HG03280 (cell line): ENCODE measurements around the gene F13A1.

Experiments used
- ATAC-seq: cut with Tn5 transposase; IDR thresholded peaks from one replicate; pipeline ENCODE4 v1.9.1; 2021; ENCODE audit warnings: mild to moderate bottlenecking, moderate library complexity; ENCODE audit not compliant: unreplicated experiment

The F13A1 gene

DNA sequence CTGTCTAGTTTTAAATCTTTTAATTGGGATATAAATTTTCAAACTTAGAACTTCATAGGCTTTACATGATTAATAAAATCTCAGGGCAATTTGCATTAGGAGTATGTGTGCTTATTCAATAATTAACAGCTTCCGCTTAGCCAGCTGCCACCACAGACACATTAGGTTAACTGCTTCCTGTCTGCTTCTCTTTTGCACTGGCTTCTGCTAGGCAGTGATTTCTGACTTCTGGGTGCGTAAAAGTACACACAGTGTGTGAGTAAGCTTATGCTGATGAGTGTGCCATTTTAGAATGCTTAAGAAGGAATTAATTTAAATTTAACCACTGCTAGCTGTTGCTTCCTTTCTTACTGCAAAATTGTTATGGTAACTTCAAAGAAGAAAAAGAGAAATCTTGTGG, 73.9 kb downstream of the F13A1 start:
- no peak for ATAC-seq

DNA sequence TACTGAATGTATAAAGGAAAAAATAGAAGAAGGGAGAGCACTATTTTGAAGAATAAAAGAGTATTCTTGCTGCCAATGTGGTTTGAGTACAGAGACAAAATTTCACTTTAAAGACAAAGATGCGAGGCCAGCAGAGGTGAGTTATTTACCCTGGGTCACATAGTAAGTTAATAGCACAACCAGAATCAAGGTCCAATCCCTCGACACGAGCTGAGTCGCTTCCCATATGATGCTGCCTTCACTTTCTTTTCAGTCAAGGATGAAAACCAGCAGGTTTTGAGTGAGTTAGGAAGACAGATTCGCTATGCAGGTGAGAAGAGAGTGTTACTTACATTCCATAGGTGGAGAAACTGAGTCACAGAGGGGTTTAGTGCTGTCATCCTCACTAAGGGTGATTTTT, 75.8 kb downstream of the F13A1 start:
- ATAC-seq = no peak

GRCh38 chr6:6243846-6244245, 76.6 kb downstream of the F13A1 start:
- ATAC-seq = no peak

DNA sequence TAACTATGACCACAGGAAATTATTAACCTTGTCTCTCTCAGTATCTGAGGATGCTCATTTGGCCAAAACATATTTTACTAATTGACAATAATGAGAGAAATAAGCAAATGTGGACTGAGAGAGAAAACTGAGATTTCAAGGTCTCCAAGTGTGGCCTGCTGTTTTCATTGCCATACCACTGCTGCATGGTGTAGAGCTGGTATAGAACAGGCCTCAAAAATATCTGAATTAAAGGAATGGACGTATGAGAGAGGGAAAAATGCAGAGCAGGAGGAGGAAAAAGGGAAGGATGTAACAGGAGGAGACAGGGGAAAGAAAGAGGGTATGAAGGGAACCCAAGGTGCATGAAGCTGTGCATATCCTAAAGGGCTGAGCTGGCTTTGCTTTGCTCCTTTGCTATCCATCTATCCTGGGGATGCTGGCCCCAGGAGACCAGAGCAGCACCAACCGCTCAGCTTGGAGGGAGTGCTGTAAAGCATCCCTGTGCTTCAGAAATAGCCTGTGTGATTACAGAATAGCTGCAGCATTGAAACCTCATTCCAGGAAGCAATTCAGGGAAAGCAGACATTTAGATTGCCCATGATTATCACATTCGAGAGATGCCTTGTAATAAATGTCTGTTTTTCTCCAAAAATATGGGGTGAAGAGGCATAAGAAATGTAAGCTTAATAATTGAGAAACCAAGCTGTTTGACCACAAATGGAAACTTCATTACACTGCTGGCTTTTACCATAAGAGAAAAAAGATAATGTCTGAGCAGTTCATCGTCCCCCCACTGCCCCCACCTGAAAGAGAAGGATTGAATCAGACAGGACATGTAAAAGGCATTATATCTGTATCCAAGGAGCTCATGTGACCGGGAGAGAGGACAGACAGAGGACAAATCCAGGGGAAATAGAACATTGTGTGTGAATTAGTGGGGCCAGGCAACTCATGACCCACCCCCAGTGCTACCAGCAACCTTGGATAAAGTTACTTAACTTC, 80.6 kb downstream of the F13A1 start:
- no peak for ATAC-seq

- no peak for ATAC-seq
Observed at GRCh38 chr6:6236730-6237469, 83.6 kb downstream of the F13A1 start.

GRCh38 chr6:6235786-6236185, 84.7 kb downstream of the F13A1 start:
- no peak for ATAC-seq

GRCh38 chr6:6234963-6235362, 85.5 kb downstream of the F13A1 start:
- no peak for ATAC-seq

GRCh38 chr6:6230286-6230685, 90.2 kb downstream of the F13A1 start:
- ATAC-seq = no peak

DNA sequence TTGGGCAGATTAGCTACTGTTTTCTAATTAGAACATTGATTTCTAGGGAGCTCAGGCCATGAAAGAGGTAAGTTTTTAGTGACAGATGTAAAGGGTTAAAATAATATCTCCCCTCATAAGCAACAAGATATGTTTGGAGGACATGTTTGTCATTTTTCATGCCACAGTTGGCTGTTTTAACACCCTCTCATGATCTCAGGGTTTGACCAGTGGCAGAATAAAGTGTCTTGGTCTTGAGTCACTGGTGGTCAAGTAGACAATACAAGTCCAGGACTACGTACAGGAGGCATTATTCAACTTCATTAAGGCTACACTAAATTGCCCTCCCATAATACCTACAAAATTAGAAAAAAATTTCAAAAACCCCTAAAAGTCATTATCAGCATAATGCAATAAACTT, 92.6 kb downstream of the F13A1 start:
- ATAC-seq = no peak

- no peak for ATAC-seq
Observed at GRCh38 chr6:6225885-6226529, 94.5 kb downstream of the F13A1 start.

DNA sequence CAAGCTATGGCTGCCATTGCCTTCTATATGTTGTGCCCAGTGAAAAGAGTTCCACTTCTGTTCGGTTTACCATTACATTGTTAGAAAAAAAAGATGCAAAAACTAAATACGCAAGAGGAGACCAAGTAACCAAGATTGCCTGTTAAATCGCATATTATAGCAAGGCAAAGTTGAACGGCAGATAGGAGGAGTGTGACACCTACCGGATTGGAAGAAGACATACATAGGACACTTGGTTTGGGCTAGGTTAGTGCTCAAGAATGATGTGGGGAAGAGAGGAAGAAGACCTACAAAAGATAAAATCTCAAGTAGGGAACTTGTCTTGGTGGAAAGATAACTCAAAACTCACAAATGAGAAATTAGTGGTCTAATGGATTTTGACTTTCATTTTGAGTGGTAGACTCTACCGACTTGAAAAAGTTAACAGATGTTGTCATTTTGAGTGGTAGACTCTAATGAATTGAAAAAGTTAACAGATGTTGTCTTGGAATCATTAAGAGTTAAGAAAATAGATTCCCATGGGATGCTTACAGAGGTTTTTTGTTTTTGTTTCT, 95.5 kb downstream of the F13A1 start:
- ATAC-seq = no peak

GRCh38 chr6:6221787-6222535, 98.5 kb downstream of the F13A1 start:
- ATAC-seq = no peak

GRCh38 chr6:6220718-6221117, 99.7 kb downstream of the F13A1 start:
- no peak for ATAC-seq

DNA sequence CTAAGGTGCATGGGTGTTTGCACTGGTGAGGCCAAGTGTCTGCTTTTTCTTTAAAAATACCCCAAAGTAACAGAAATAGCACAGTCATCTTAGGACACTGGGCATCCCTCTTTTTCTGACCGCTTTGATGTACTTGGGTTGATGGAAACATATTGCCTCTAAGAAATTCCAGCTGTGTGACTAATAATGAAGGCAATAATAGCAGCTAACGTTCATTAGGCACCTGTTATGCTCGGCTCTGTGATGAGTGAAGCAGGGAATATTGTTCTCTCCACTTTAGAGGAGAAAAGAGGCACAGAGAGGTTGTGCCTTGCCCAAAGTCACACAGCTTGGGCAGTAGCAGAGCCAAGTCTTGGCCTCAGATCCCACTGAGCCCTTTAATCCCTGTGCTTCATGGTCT, 100.7 kb downstream of the F13A1 start:
- ATAC-seq = no peak

DNA sequence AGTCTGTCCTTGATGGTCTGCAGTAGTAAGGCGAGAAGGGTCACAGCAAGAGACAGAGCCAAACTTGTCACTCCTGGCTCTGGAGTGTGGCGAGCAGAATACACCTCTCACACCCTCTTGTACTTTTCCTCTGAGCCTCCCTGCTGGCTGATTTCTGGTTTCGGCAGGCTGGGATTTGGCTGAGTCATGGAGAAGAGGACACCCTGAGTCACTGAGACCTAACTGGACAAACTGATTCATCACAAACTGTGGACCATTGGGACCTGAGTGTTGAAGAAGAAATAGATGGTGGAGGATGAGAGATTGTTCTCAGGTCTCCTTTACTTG, 101.7 kb downstream of the F13A1 start:
- ATAC-seq = no peak

DNA sequence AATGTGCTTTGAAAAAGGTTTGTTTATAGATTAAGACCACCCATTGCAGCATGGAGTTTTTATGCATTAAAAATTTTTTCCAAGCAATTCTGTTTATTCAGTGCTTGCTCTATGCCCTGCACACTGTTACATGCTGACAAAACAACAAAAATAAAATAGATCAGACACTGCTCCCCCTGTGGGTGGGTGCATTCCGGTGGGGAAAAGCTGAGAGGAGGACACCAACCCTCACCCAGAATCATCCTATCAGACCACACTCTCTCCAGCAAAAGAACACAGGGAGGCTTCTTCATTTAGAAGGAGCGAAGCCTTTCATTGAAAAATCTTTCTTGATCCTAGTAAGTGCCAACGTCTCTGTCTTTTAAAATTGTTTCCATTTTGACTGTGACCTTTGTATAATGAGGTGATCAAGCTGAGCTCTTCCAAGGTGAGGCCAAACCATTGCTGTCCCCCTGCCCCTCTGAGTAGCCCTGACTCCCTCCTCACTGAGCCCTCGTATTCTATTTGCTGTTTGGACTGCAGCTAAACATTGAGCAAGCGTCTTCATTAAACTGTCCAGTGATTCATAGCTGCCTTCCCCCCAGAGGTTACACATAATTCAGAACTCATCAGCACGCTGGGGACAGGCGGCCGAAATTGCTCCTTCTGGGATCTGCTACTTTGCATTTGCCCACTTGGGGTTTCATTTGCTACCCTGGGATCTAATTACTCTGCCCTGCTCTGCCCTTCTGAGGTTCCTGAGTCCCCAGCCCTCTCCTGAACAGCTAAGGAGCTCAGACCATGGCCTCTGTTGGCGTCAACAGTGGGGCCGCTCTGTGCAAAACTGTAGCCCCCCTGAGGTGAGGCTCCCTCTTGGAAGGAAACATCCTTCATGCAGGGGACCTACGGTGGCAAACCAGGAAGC, 102.4 kb downstream of the F13A1 start:
- ATAC-seq = no peak

- no peak for ATAC-seq
Observed at GRCh38 chr6:6210994-6211393, 109.5 kb downstream of the F13A1 start.

GRCh38 chr6:6202886-6203285, 117.6 kb downstream of the F13A1 start:
- ATAC-seq = no peak

DNA sequence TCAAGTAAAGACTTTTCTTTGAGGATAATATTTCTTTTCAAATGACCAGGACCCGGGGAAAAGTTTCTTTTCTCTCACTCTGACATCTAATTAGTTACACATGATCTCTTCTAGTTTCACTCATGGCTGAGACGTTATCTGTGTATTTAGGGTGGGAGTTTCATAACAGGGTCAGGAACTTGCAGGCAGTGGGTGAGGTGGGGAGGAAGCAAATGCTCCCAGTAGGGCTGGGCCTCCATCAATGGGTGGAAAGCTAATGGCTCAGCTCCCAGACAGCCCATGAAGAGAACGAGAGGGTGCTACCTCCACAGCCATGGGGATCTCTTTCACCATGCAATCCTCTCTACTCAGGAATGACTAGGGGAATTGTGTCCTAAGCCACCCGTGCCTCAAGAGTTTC, 119.3 kb downstream of the F13A1 start:
- no peak for ATAC-seq

GRCh38 chr6:6199678-6200077, 120.8 kb downstream of the F13A1 start:
- no peak for ATAC-seq
